ENCODE measurements around the gene MRPS6. TPM values are rescaled to one million over a fixed set of nuclear protein-coding genes. Genes with fewer than 3 reads are reported as not detected.

MRPS6 gene
- total RNA-seq, 1 donor from 2014 or later: 31.0 TPM

- ATAC-seq: peak; percentile 55
Observed at GRCh38 chr21:34072145-34073031, 990 bp upstream of the MRPS6 start.

- peak; percentile 41 for ATAC-seq
Observed at GRCh38 chr21:34073749-34074282, 438 bp downstream of the MRPS6 start.

GRCh38 chr21:34074283-34075090, 1.1 kb downstream of the MRPS6 start:
- no peak for ATAC-seq

- ATAC-seq: no peak
Observed at GRCh38 chr21:34075091-34075425, 1.7 kb downstream of the MRPS6 start.

GRCh38 chr21:34075760-34076660, 2.6 kb downstream of the MRPS6 start:
- no peak for ATAC-seq

- no peak for ATAC-seq
Observed at GRCh38 chr21:34076835-34077234, 3.5 kb downstream of the MRPS6 start.

GRCh38 chr21:34077888-34078287, 4.5 kb downstream of the MRPS6 start:
- no peak for ATAC-seq

GRCh38 chr21:34078915-34079314, 5.5 kb downstream of the MRPS6 start:
- no peak for ATAC-seq

GRCh38 chr21:34080710-34081109, 7.3 kb downstream of the MRPS6 start:
- ATAC-seq: no peak

GRCh38 chr21:34082769-34083168, 9.4 kb downstream of the MRPS6 start:
- ATAC-seq: no peak

- no peak for ATAC-seq
Observed at GRCh38 chr21:34083357-34083756, 10.0 kb downstream of the MRPS6 start.

- no peak for ATAC-seq
Observed at GRCh38 chr21:34085129-34085528, 11.8 kb downstream of the MRPS6 start.

- ATAC-seq: no peak
Observed at GRCh38 chr21:34086887-34087306, 13.5 kb downstream of the MRPS6 start.

GRCh38 chr21:34088752-34089151, 15.4 kb downstream of the MRPS6 start:
- no peak for ATAC-seq

- no peak for ATAC-seq
Observed at GRCh38 chr21:34091032-34091431, 17.7 kb downstream of the MRPS6 start.

GRCh38 chr21:34091607-34092006, 18.2 kb downstream of the MRPS6 start:
- ATAC-seq: no peak

- no peak for ATAC-seq
Observed at GRCh38 chr21:34092262-34092921, 19.0 kb downstream of the MRPS6 start.

- ATAC-seq: no peak
Observed at GRCh38 chr21:34093083-34093482, 19.7 kb downstream of the MRPS6 start.

GRCh38 chr21:34094949-34095348, 21.6 kb downstream of the MRPS6 start:
- ATAC-seq: no peak

- no peak for ATAC-seq
Observed at GRCh38 chr21:34097442-34097841, 24.1 kb downstream of the MRPS6 start.

- no peak for ATAC-seq
Observed at GRCh38 chr21:34100337-34100736, 27.0 kb downstream of the MRPS6 start.

- ATAC-seq: peak; percentile 38
Observed at GRCh38 chr21:34100790-34101189, 27.4 kb downstream of the MRPS6 start.
